ENCODE results near the gene PRAMEF33.
"Not testable (repeated sequence)": the region's sequence is repeated elsewhere in the genome, so short reads cannot be mapped to it uniquely, and the experiment has no call there.

- not testable (repeated sequence) for TF ChIP-seq POLR2A, CTCF, EP300, POLR2AphosphoS5 (IDR thresholded peaks at IDR 0.05)
Observed at GRCh38 chr1:13265124-13265523, 38.2 kb upstream of the PRAMEF33 start.
